ENCODE measurements around the gene NAALADL1.

DNA sequence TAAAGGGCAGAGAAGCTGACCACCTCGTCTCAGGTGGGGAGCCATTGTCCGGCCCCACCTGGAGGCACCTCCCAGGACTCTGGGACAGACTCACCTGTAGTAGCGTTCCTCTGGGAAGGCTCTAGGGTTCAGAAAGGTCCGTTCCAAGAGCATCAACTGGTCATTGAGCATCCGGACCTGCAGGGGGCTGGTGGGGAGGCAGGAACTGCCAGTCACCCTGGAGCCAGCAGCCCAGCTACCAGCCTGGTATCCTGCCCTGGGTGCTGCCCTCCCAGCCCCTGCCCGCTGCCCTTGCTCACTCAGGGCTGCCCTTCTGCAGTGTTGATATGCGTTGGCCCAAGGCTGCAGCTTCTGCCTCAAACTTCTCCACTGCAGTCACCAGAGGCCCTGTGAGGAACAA, 12.6 kb downstream of the NAALADL1 start:
- TF ChIP-seq POLR2A (IDR thresholded peaks at IDR 0.05; ENCODE audit: low read depth, low read length), result no peak
- TF ChIP-seq POLR2AphosphoS5 (IDR thresholded peaks at IDR 0.05; ENCODE audit: low read depth, low read length), result no peak
- TF ChIP-seq TAF1 (IDR thresholded peaks at IDR 0.05; ENCODE audit: borderline replicate concordance, low read depth, low read length), result no peak
